Stimulated activated CD4-positive, alpha-beta T cell treated with anti-CD3 and anti-CD28 coated beads, Interleukin-4, amount 100 ng/mL, for 1 hour (primary cell): ENCODE results near the gene OLFM4.

Experiments
- DNase-seq: peaks from one replicate; pipeline ENCODE4 v3.0.0-alpha.2; 2020

Gene OLFM4

DNA sequence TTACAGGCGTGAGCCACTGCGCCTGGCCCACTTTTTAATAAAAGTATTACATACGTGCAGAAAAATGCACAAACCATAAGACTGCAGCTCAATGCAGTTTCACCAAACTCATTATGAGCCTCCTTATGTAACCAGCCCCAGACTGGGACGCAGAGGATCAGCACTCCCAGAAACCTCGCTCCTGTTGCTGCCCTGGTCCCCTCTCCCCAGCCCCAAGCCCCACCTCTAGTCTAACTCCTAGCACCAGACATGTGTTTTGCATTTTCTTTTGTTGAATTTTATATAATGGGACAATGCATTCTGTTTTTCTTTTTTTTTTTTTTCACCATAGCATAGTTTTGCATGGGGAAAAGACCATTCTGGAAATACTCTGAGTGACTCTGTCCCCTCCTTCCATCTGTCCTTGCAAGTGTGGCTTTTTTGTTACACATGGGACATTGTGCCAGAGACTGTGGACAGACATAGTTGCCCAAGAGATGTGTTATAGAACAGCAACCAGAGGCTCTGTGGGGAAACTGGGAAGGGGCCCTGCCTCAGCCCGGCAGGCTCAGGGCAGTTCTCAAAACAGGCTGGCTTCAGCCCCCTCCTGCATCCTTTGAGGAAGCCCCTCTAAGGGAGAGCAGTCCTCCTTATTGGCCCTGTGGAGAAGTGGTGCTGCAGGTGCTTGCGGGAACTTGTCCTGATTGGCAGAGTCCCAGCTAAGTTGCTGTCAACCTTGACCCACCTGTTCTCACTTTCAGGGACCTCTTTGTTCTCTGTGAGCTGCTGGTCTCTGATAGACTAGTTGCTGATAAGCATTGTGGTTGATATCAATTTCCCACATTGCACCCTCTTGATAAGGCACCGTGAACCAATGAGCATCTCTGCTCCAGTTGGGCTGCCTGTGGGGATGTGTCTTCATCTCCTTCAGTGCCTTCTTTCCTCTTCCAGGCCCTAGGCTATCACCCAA is 13.8 kb upstream of the OLFM4 start:
- DNase-seq: no peak

DNA sequence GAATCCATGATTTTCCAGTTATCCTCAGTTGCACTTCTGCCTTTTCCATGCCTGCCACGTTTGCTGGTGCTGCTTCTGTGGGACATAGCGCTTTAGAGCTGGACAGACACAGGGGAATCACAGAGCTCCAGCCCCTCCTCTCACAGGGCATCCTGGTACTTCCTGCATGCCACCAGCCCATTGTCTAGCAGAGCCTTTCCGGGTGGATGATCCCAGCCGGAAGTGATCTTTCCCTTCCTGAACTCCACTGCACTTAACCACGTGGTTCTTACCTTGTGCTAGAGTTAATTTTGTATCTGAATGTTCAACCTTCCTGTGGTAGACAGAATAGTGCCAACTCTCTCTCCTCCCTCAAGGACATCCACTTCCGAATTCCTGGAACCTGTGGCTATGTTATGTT is 12.6 kb upstream of the OLFM4 start:
- no peak for DNase-seq

DNA sequence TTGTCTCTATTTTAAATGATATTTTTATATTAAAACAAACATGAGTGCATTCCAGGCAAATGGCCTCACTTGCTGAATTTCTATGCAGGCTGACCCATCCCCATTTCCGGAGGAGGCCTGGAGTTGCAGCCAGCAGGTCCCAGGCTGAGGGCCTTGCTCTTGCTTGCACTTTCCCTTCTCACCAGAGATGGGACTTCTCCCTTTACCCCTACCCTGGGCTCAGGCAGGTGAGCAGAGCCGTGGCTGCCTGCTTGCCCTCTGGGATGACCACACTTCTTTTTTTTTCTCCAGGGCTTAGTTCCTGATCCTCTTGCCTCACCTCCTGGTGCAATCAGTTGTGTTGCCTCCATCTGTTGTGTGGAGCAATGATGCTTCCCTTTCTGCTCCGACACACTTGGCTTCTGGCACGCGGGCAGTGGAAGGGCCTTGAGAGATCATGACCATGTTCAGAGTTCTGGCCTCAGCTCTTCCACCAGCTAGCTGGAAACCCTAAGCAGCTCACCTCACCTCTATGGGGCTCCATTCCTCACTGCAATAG is 11.1 kb upstream of the OLFM4 start:
- no peak for DNase-seq

DNA sequence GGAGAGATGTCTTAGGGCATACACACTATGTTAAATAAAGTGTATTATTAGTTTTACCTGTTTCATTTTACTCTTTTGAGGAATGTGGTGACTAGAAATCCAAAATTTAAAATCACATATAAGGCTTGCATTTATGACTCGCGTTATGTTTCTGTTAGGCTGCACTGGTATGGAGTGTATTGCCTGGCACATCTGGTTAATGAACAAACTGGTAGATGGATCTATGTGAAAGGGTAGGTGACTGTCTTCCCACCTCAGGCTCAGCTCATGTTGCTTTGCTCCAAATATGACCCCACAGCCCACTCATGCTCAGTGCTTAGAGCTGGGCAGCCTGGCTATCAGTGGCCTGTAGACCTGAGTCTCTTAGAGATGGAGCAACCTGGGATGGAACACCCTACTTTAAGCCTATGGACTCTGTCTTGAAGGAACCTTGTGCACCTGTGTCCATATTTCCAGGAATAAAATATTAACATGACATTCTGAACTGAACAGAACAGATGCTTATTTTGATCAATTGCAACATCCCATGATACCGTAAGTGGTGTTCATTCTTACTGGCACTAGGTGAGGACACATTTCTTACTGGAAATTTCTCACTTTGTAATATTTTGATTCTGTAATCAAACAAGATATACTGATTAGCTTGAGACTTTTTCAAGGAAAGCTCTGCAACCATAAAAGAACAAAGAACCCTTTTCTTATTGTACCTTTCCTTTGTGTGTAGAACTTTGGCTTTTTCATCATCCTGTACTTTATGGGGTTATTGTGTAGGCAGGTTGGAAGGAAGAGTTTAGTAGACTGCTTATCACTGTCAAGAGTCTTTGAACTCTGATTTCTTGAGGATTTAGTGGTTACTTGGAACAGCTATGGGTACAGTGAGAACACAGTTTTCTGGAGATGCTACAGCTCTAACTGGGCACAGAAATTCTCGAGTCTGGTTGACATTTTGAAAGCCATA is 9.6 kb upstream of the OLFM4 start:
- no peak for DNase-seq

DNA sequence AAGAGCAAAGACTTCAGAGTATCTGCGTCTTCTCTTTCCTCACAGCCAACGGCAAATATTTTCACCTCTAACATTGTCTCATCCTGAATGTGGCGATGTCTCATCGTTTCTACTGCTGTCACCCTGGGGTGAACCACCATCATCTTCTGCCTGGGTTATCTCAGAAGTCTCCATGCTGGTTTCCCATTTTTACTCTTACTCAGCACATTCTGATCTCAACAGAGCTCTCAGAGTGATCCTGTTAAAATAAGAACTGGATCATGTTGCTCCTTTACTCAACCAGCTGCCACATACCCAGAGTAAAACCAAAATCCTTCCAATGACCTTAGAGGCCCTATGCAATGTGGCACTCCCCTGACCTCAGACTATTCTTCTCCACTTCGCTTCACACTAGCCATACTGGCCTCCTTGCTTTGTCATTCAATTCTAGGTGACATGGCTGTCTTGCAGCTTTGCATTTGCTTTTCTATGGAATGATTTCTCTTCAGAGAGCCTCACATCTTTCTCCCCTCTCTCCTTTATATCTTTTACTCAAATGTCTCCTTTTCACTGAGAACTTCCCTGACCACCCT is 7.8 kb upstream of the OLFM4 start:
- DNase-seq: no peak

DNA sequence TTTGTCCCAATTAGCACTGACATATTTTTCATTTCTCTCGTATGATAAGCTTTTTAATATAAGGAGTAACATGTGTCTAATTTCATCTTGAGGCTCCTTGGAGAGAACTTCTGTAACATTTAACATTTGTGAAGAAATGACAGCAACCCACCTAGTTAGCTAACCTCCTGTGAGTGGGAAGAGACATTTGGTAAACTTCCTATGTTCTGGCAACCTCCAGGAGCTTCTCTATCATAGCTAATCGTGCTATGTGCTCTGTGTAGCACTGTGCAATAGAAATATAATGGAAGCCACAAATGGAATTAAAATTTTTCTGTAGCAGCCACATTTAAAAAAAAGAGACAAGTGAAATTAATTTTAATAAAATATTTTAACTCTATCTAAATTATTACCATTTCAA is 5.4 kb upstream of the OLFM4 start:
- DNase-seq: no peak

DNA sequence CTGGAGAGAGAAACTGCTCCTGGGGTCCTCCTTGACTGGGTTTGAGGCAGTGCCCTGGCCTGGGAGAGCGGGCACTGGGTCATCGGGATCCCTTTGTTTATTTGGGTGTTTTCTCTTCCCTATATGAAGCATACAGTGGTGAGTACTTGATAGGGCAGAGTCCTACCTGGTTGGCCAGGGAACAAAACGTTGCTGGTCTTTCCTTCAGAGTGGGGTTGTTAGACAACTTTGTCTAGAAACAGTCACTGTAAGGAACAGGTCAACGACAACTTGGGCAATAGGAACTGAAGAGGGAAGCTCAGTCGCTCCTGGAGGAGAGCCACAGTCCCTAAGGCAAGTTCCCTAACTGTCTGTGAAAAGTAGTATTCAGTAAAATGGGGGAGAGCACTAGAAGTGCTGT is 550 bp upstream of the OLFM4 start:
- DNase-seq: no peak

DNA sequence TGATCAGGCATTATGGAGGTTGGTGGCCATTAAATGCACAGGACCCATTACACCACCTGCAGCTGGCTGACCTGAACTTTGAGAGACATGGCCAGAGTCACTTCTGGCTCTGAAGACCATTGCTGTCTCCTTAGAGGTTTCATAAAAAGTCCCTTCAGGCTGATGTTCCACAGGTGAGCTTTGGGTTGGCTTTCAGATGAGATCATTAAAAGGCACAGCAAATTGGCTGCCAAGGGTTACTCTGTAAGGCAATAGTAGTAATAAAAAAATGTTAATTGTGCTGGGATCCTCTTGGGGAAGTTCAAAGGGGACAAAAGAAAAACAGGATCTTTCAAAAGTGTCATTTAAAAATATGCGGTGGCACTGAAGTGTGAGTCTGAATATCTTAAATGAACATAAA is 4.2 kb downstream of the OLFM4 start:
- DNase-seq: no peak

DNA sequence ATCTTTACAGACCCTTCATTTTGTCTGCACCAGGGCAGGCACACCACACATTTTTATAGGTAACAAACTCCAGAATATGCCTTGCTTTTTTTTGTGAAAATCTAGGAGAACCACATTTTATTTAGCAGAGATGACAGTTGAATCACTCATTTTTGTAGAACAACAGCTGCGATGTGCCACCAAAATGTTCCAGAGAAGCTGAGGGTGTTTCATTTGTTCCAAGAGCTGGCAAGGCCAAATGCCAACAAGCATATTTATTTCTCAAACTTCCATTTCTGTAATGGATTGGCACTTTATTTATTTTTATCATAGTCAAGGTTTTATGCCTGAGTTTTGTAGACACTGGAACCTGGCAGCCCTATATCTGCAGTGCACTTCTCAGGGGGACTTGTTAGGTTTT is 10.4 kb downstream of the OLFM4 start:
- DNase-seq: no peak

DNA sequence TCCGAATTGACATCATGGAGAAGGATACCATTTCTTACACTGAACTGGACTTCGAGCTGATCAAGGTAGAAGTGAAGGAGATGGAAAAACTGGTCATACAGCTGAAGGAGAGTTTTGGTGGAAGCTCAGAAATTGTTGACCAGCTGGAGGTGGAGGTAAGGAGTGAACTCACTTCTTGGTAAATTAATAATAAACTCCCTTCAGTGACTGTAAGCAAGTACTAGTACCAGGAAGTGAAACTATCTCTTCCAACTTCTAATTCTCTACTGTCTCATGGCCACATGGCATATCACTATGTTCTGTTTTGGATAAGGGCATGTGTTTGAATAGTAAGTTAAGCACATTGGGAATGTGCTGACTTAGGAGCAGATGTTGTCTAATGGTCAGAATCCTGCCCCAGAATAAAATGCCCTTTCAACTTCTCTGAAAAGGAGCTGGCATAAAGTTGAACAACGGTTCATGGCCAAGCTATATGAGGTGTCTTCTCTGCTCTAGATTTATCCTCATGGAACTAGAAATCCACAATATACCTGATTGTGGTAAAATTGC is 13.4 kb downstream of the OLFM4 start:
- no peak for DNase-seq

DNA sequence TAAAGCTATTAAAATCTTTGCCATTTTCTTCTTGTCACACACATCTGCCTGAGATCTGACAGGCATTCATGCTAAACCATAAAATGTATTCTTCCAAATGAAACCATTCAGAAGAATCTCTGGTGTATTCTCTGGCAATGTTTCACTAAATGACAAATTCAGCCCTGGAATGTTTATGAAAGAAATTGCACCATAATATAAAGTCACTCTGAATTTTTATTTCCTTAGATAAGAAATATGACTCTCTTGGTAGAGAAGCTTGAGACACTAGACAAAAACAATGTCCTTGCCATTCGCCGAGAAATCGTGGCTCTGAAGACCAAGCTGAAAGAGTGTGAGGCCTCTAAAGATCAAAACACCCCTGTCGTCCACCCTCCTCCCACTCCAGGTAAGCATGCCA is 14.3 kb downstream of the OLFM4 start:
- DNase-seq: no peak

DNA sequence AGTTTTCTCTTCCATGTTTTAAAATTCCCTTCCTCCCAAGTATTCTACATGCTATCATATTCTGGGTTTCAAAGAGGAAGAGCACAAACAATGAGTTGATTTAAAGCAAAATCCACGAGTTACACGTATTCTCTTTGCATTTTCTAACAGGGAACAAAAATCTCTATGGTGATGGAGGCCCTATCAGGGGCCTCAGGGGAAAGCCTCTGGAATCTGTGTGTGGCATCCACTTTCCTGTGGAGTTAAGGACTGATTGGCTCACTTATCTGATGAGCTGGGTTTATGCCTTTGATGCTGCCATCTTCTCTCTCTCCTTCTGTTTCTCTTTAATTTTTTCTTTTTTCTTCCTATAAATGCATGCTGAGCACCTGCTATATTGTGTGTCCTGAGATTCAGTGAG is 14.8 kb downstream of the OLFM4 start:
- DNase-seq: no peak

DNA sequence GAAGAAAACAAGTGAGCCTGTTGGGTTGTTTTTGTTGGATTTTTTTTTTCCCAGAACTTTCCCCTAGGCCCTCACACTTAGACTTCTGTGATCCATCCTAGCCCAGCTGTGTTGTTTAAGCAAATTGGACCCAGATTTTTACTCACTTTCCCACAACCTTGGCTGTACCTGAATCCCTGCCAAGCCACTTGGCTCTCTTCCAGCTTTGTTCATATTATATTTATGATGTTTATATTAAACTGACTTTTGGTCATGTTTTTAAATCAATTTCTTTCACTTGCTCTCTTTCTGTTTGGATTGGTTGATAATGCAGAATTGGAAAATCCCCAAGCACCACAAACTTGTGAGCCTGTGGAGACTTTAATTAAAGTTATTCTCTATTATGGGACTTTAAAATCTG is 16.6 kb downstream of the OLFM4 start:
- no peak for DNase-seq

DNA sequence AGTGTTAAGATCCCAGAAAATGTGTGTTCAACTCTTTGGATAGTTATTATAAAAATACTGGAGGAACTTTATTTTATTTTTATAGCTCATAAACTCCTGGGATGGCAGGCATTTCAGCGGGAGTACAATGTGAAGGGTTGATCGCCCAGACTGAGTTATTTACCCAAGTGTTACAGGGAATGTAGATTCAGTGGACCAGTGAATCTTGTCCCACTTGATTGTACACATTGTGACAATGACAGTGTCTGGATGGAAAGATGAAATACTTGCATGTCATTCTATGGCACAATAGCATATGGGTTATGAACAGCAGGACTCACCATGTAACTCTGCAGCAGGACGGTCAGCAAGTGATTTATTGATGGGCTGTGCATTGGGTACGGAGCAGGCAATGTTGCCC is 20.3 kb downstream of the OLFM4 start:
- DNase-seq: no peak

DNA sequence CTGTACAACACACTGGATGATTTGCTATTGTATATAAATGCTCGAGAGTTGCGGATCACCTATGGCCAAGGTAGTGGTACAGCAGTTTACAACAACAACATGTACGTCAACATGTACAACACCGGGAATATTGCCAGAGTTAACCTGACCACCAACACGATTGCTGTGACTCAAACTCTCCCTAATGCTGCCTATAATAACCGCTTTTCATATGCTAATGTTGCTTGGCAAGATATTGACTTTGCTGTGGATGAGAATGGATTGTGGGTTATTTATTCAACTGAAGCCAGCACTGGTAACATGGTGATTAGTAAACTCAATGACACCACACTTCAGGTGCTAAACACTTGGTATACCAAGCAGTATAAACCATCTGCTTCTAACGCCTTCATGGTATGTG is 21.5 kb downstream of the OLFM4 start:
- no peak for DNase-seq

DNA sequence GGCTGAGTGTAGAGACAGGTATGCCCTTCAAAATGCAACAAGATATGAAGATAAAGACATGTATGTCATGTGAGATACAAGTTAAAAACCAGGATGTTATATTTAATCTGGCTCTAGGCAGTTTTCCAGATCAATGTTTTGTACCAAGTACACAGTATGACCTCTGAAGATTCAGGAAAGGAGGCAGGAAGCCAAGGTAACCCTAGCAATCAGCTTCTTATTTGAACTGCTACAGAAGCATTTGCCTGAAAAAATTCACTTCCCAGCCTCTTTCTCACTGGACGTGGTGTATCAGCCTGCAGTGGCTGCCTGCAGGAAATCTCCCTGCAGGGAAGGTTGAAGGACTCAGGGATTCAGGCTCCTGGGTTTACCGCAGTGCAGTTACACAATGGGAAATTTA is 24.1 kb downstream of the OLFM4 start:
- no peak for DNase-seq

DNA sequence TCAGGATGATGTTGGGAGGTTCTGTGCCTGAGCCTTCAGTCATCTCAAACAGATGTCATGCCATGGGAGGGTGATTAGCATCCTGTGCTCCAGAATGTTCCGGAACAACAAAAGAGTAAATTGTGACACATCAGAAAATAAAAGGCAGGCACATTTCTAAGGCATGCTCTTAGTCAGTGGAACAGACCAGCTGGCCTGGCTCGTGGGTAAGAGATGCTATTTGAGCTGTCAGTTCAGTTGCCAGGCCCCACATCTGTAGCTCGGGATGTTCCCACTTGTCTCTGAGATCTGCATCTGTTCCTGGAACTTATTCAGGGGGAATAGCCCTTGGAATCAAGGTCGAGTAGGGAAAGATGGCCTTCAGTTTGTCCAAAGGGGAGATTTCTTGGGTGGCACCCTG is 26.0 kb downstream of the OLFM4 start:
- no peak for DNase-seq

DNA sequence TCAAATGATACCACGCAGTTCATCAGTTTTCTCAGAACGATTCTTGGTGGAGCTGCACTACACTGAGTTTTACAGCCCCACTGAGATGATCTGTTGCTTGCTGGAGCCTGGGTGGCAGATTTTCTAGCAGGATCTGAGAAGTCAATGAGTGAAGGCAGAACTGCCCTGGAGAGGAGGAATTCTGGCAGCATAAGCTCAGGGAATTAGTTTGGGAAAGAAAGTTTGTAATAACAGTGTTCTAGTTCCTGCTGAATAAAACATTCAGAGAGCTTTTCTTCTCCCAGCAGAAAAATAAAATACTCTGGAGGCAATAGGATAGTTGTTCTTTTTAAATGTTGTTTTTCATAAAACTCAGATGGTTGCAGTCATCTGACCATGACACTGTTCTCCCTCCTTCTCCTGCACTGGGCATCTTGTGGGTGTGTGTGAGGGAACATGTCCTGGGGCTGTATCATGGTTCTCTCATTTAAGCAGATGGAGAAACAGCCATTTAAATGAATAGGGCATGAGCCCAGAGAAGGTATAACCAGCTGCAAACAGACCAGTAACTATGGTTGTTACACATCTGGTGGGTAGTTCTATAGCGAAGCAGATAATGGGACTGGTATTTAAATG is 29.6 kb downstream of the OLFM4 start:
- DNase-seq: no peak

DNA sequence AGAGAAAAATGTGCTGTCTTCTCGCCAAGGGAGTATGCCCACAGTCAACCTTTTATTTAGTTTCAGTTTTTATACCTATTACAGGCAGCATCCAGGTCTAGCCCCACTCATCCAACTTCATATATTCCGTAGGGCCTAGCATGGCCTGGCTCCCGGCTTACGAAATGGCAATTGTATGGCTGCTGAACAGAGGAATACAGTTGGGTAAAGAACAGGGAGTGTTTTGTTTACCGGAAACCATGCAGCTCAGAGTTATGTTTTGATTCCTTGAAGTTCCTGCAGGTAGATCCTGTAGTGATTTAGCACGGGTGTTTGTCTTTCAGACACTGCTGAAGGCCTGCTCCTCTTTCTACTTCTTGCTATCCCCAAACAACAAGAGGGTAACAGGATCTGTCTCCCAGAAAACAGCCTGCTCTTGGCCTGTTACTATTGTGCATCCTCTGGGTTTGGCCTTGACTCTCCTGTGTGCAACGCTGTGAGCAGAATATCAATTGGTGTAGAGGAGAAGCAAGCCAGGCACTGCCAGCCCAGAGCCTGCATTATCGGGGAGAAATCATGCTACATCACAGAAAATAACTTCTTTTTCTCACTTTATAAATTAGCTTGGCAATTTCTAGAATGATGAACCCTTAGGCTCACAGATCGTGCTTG is 32.4 kb downstream of the OLFM4 start:
- no peak for DNase-seq

DNA sequence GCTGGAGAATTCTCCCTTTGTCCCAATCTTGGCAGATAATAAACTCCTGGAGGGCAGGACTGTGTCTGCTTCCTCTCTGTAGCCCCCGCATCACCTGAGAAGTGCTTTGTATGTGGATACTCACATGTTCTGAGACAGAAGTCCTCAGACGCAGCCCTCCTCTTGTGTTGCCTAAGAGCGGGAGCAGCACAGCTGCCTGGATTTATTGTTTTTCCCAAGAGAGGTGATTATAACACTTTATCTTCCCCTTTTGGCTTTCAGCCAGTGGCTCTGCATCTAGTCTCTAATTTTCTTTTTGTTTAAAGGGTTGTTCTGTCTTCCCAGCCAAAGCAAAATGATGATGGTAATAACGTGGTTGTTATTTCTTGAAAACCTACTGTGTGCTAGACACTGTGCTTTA is 36.1 kb downstream of the OLFM4 start:
- DNase-seq: no peak

DNA sequence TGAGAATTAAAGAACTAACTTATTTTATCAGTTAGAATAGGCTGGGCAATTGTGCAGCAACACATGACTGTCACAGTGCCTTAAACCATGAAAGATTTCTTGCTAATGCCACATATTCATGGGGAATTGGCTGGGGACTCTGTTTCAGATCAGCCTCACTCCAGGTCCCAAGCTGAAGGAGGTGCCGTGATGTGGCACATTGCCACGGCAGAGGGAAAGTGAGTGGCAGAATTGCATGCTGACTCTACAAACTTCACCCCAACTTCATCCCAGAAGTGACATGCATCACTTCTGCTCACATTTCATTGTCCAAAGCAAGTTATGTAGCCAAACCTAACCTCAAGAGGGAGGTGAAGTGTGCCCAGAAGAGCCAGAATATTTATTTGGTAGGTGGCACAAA is 37.8 kb downstream of the OLFM4 start:
- no peak for DNase-seq
